Calu3 (cell line): ENCODE results near the gene POMT2. TPM values are rescaled to one million over a fixed set of nuclear protein-coding genes. Genes with fewer than 3 reads are reported as not detected.
"Not testable (repeated sequence)": the region's sequence is repeated elsewhere in the genome, so short reads cannot be mapped to it uniquely, and the experiment has no call there.

Experiments
- BruUV-seq: library from RNA; stranded (reverse); fragments of 400-500 nt; replicated peaks from 2 replicates; lab custom pipeline; 2021; lab: Mats Ljungman, UMichigan
- CTCF ChIA-PET: fragments of 300-600 bp; sonication (Branson Sonifier 250); formaldehyde crosslinking; loops from one replicate; lab custom pipeline; 2022; ENCODE audit warnings: antibody characterized with exemption; lab: Charles Lee
- DNase-seq: peaks from one replicate; pipeline ENCODE4 v3.0.0; 2022
- H3K27ac Mint-ChIP-seq: one replicate; pipeline ENCODE4 v1.8.0; 2022; ENCODE audit warnings: mixed read lengths; ENCODE audit not compliant: unreplicated experiment
- H3K27me3 Mint-ChIP-seq: one replicate; pipeline ENCODE4 v1.8.0; 2022; ENCODE audit warnings: mixed read lengths; ENCODE audit not compliant: unreplicated experiment
- H3K36me3 Mint-ChIP-seq: one replicate; pipeline ENCODE4 v1.8.0; 2022; ENCODE audit warnings: mild to moderate bottlenecking, moderate library complexity, mixed read lengths; ENCODE audit not compliant: insufficient read depth, unreplicated experiment
- H3K4me1 Mint-ChIP-seq: one replicate; pipeline ENCODE4 v1.8.0; 2022; ENCODE audit warnings: mild to moderate bottlenecking, low read depth, mixed read lengths; ENCODE audit not compliant: unreplicated experiment
- H3K4me3 Mint-ChIP-seq: one replicate; pipeline ENCODE4 v1.8.0; 2022; ENCODE audit warnings: mild to moderate bottlenecking, low read depth, moderate library complexity, mixed read lengths; ENCODE audit not compliant: unreplicated experiment
- H3K9me3 Mint-ChIP-seq: one replicate; pipeline ENCODE4 v1.8.0; 2022; ENCODE audit warnings: low read depth, mixed read lengths; ENCODE audit not compliant: unreplicated experiment
- CTCF ChIP-seq: fragments of 200-600 bp; IDR thresholded peaks from one replicate; pipeline ENCODE4 v1.8.0; 2022; ENCODE audit warnings: antibody characterized with exemption; ENCODE audit not compliant: unreplicated experiment
- intact Hi-C: fragments of 100-400 bp; cut with micrococcal nuclease; formaldehyde crosslinking; loops from one replicate; pipeline ENCODE4 v1.10.0; 2022; ENCODE audit not compliant: unreplicated experiment
- total RNA-seq: library from RNA; stranded (reverse); gene quantifications from 2 replicates; pipeline ENCODE4 v1.2.3, GENCODE V29; 2022

The POMT2 gene
- total RNA-seq, 1 experiment from 2014 or later, result 21.7 TPM

- CTCF ChIA-PET, result interaction anchor here (1.5 to 1.8 kb wide), 2 partner anchors 11 to 22 kb away, joined by 6 to 7 read pairs; no protein-coding TSS in a partner anchor
- TF ChIP-seq CTCF, result no peak
- intact Hi-C loops, result loop anchor here (5.0 kb wide), 1 partner anchor 135 kb away; the partner anchor contains the start of genes AHSA1 and VIPAS39
- Mint-ChIP-seq H3K4me3 (peak overlapping the region; percentile 96), H3K4me1 (peaks cover 26% of the 10 kb centered on the region), H3K27ac (no peak overlapping the region), H3K9me3 (no peaks in the 10 kb centered on the region), H3K27me3 (no peaks in the 10 kb centered on the region), H3K36me3 (peaks cover 21% of the 10 kb centered on the region)
- BruUV-seq, result no TSS peak
- no peak for DNase-seq
Measured at GRCh38 chr14:77322250-77322902, 1.7 kb upstream of the POMT2 start.

GRCh38 chr14:77319422-77319821 is 1.3 kb downstream of the POMT2 start:
- intact Hi-C loops, result loop anchor here (5.0 kb wide), 1 partner anchor 447 kb away; no protein-coding TSS in a partner anchor
- H3K9me3 Mint-ChIP-seq, result no peaks in the 10 kb centered on the region
- DNase-seq, result no peak
- H3K27ac Mint-ChIP-seq, result no peak overlapping the region
- no peak overlapping the region for H3K4me3 Mint-ChIP-seq
- H3K27me3 Mint-ChIP-seq, result no peaks in the 10 kb centered on the region
- no TSS peak for BruUV-seq
- H3K36me3 Mint-ChIP-seq, result peaks cover 21% of the 10 kb centered on the region
- no peak for TF ChIP-seq CTCF
- peaks cover 31% of the 10 kb centered on the region for H3K4me1 Mint-ChIP-seq
- CTCF ChIA-PET, result interaction anchor here (1.0 kb wide), 1 partner anchor 199 kb away, joined by 4 read pairs; no protein-coding TSS in a partner anchor

- H3K4me1 Mint-ChIP-seq, result peaks cover 31% of the 10 kb centered on the region
- not testable (repeated sequence) for H3K27me3 Mint-ChIP-seq, DNase-seq, BruUV-seq, H3K4me3 Mint-ChIP-seq, H3K27ac Mint-ChIP-seq, H3K9me3 Mint-ChIP-seq
- intact Hi-C loops, result loop anchor here (5.0 kb wide), 1 partner anchor 446 kb away; no protein-coding TSS in a partner anchor
- H3K36me3 Mint-ChIP-seq, result peaks cover 21% of the 10 kb centered on the region
- CTCF ChIA-PET, result interaction anchor here (1.0 kb wide), 1 partner anchor 199 kb away, joined by 4 read pairs; no protein-coding TSS in a partner anchor
Measured at GRCh38 chr14:77318756-77319155, 1.9 kb downstream of the POMT2 start.

GRCh38 chr14:77318006-77318553 is 2.6 kb downstream of the POMT2 start:
- CTCF ChIA-PET, result no interaction called here
- no peak for TF ChIP-seq CTCF
- intact Hi-C loops, result loop anchor here (5.0 kb wide), 1 partner anchor 446 kb away; no protein-coding TSS in a partner anchor

More at GRCh38 chr14:77318006-77318553, 2.6 kb downstream of the POMT2 start:
- H3K36me3 Mint-ChIP-seq, result peaks cover 21% of the 10 kb centered on the region
- no peaks in the 10 kb centered on the region for H3K27me3 Mint-ChIP-seq
- peaks cover 31% of the 10 kb centered on the region for H3K4me1 Mint-ChIP-seq
- DNase-seq, result no peak
- peak overlapping the region; percentile 24 for H3K27ac Mint-ChIP-seq
- no peaks in the 10 kb centered on the region for H3K9me3 Mint-ChIP-seq
- no TSS peak for BruUV-seq
- no peak overlapping the region for H3K4me3 Mint-ChIP-seq
